ENCODE measurements around the gene C21orf58. TPM values are rescaled to one million over a fixed set of nuclear protein-coding genes. Genes with fewer than 3 reads are reported as not detected.

Gene C21orf58
- total RNA-seq, 6 experiments from 2014 or later, result 1.00 to 2.4 (median 1.4) TPM

DNA sequence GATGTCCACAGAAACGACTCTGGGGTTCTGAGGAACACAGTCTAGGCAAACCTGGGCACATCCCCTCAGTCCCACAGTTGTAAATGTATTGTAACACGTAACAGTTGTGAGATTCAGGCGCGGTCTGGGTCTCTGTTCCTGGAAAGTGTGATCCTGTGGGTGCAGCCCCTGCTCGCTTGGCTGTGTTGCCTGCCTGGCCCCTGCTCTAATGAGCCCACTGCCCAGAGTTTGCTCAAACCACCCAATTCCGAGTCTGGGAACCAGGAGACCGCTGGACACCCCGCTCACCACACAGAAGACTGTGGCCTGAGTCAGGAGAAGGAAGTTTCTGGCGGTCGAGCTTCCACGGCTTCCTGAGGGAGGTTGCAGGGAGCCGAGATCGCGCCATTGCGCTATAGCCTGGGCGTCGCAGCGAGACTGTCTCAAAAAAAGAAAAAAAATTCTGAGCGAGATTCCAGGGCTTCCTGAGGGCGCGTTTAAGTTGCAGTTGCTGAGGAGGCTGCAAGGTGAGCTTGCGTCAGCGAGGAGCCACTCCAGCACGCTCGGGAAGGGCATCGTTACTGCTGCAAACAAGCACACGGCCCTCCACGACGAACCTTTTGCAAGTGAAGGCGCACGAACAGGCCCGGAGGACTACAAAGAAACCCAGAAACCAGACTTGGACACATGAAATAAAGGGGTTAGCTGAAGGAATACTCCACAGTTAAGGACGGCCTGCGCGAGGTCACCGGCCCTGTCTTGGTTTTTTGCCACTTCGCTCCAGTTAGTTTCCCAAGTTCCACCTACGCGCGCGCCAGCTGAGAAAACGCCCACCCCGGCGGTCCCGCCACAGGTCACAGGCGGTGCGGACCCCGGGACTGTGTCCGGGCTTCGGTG lies 1.1 kb downstream of the C21orf58 start:
- H3K27me3 ChIP-seq, result no peaks in the 10 kb centered on the region
- whole genome bisulfite sequencing (ENCODE audit: insufficient coverage, low coverage, low lambda C conversion rate, missing lambda C conversion rate), result 12% methylated on average over 25 of the region's 50 CpGs
- TF ChIP-seq CTCF (IDR thresholded peaks at IDR 0.05) (no peak), POLR2A (IDR thresholded peaks at IDR 0.05) (no peak)
- peak; percentile 34 to 59 (median 54) for DNase-seq
- H3K27ac ChIP-seq, result no peak overlapping the region
- ATAC-seq, result no peak
- no peaks in the 10 kb centered on the region for H3K36me3 ChIP-seq
- H3K4me1 ChIP-seq, result peaks cover 0 to 18% (median 8%) of the 10 kb centered on the region in 4 donors
- no peaks in the 10 kb centered on the region for H3K9me3 ChIP-seq
- peak overlapping the region; percentile 97 to 100 (median 98) for H3K4me3 ChIP-seq
- intact Hi-C loops (cut with DNase I), result no loop called here

GRCh38 chr21:46320331-46320801 lies 3.3 kb downstream of the C21orf58 start:
- Histone ChIP-seq H3K27me3 (no peaks in the 10 kb centered on the region), H3K27ac (no peak overlapping the region), H3K9me3 (no peaks in the 10 kb centered on the region), H3K4me3 (no peak overlapping the region), H3K36me3 (no peaks in the 10 kb centered on the region), H3K4me1 (peaks cover 0 to 14% (median 5%) of the 10 kb centered on the region in 4 donors)
- intact Hi-C loops (cut with DNase I), result no loop called here
- ATAC-seq, result no peak
- WGBS (ENCODE audit: insufficient coverage, low coverage, low lambda C conversion rate, missing lambda C conversion rate), result 53% methylated on average over 3 of the region's 4 CpGs
- no peak for DNase-seq
- TF ChIP-seq POLR2A (IDR thresholded peaks at IDR 0.05) (no peak), CTCF (IDR thresholded peaks at IDR 0.05) (no peak)

- H3K4me3 ChIP-seq, result no peak overlapping the region
- peaks cover 0 to 13% (median 4%) of the 10 kb centered on the region in 4 donors for H3K4me1 ChIP-seq
- no peaks in the 10 kb centered on the region for H3K36me3 ChIP-seq
- 95% methylated on average over 4 of the region's 7 CpGs for WGBS (ENCODE audit: insufficient coverage, low coverage, low lambda C conversion rate, missing lambda C conversion rate)
- H3K9me3 ChIP-seq, result no peaks in the 10 kb centered on the region
- no peaks in the 10 kb centered on the region for H3K27me3 ChIP-seq
- intact Hi-C loops (cut with DNase I), result no loop called here
- H3K27ac ChIP-seq, result no peak overlapping the region
- TF ChIP-seq POLR2A (IDR thresholded peaks at IDR 0.05) (no peak), CTCF (IDR thresholded peaks at IDR 0.05) (no peak)
- DNase-seq (no peak), ATAC-seq (no peak)
Observed at GRCh38 chr21:46319186-46319585, 4.5 kb downstream of the C21orf58 start.

DNA sequence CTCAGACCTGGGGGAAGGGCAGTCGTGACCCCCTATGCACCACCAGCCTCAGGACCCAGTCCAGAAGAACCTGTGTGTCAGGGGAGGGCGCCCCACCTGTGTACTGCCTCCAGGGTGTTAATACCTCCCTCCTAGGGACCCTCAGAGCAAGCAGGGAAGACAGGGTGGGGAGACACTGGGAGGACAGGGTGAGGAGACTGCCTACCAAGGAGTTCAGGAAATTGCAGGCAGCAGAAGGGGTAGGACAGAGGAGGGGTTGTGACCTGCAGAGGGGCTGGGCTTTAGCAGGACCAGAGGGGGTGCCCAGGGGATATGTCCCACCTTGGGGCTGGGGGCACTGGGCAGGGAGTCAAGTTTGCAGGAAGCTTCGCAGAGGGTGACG lies 5.2 kb downstream of the C21orf58 start:
- Histone ChIP-seq H3K27ac (no peak overlapping the region), H3K4me3 (no peak overlapping the region), H3K36me3 (no peaks in the 10 kb centered on the region), H3K27me3 (no peaks in the 10 kb centered on the region), H3K4me1 (peaks cover 0 to 13% (median 4%) of the 10 kb centered on the region in 4 donors), H3K9me3 (no peaks in the 10 kb centered on the region)
- TF ChIP-seq POLR2A (IDR thresholded peaks at IDR 0.05), result no peak
- no peak for ATAC-seq
- WGBS (ENCODE audit: insufficient coverage, low coverage, low lambda C conversion rate, missing lambda C conversion rate), result 83% methylated on average over 2 of the region's 4 CpGs
- DNase-seq, result no peak
- intact Hi-C loops (cut with DNase I), result no loop called here
